Measurements from ENCODE around the gene DERA. TPM values are rescaled to one million over a fixed set of nuclear protein-coding genes. Genes with fewer than 3 reads are reported as not detected.

DERA gene
- total and polyA plus RNA-seq, 2 of the 13 experiments (the other 11 are each of a cell fraction or from before 2014, with no cell fraction given), result 24.0 to 51.3 TPM

DNA sequence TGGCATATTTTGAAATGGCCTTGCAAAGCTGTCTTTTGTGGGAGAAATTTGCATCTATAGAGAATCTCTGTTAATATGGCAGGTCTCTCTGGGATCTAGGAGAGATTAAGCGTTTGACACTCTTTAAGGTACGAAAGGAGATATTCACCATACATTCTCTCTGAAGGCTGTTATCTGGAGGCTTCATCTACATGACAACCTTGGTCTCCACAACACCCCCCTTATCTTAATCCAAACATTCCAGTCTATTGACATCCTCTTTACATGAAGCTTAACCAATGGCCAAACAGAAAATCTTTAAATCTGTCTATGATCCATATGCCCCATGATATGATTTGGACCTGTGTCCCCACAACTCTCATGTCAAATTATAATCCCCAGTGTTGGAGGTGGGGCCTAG lies 137.4 kb downstream of the DERA start (continued):
- TF ChIP-seq, protein P1, sequence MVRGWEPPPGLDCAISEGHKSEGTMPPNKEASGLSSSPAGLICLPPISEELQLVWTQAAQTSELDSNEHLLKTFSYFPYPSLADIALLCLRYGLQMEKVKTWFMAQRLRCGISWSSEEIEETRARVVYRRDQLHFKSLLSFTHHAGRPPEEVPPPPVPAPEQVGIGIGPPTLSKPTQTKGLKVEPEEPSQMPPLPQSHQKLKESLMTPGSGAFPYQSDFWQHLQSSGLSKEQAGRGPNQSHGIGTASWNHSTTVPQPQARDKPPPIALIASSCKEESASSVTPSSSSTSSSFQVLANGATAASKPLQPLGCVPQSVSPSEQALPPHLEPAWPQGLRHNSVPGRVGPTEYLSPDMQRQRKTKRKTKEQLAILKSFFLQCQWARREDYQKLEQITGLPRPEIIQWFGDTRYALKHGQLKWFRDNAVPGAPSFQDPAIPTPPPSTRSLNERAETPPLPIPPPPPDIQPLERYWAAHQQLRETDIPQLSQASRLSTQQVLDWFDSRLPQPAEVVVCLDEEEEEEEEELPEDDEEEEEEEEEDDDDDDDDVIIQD (CRISPR knock-in tag; IDR thresholded peaks at IDR 0.05; ENCODE audit: low read depth), result no peak
- TF ChIP-seq ZNF234 (CRISPR knock-in tag; conservative IDR thresholded peaks at IDR 0.05), result no peak
- TF ChIP-seq, protein P2, sequence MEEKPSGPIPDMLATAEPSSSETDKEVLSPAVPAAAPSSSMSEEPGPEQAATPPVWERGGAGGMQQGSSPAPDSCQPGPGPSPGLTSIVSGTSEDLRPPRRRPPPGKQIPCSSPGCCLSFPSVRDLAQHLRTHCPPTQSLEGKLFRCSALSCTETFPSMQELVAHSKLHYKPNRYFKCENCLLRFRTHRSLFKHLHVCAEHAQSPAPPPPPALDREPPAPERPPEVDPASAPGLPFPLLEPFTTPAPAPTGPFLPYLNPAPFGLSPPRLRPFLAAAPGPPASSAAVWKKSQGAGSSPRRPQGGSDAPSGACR (CRISPR knock-in tag; IDR thresholded peaks at IDR 0.05), result no peak
- TF ChIP-seq, protein P3, sequence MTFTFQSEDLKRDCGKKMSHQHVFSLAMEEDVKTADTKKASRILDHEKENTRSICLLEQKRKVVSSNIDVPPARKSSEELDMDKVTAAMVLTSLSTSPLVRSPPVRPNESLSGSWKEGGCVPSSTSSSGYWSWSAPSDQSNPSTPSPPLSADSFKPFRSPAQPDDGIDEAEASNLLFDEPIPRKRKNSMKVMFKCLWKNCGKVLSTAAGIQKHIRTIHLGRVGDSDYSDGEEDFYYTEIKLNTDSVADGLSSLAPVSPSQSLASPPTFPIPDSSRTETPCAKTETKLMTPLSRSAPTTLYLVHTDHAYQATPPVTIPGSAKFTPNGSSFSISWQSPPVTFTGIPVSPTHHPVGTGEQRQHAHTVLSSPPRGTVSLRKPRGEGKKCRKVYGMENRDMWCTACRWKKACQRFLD (CRISPR knock-in tag; IDR thresholded peaks at IDR 0.05; ENCODE audit: borderline replicate concordance), result no peak
- TF ChIP-seq ZNF124 (CRISPR knock-in tag; IDR thresholded peaks at IDR 0.05), result no peak
- TF ChIP-seq KDM2A (CRISPR knock-in tag; IDR thresholded peaks at IDR 0.05; ENCODE audit: borderline replicate concordance, low read depth), result no peak
- no peak for TF ChIP-seq ZBTB42 (CRISPR knock-in tag; IDR thresholded peaks at IDR 0.05)
- no peak for TF ChIP-seq NKX3-1 (CRISPR knock-in tag; IDR thresholded peaks at IDR 0.05)
- no peak for TF ChIP-seq ZNF136 (CRISPR knock-in tag; IDR thresholded peaks at IDR 0.05; ENCODE audit: low read depth)
- no peak for TF ChIP-seq ELF4 (CRISPR knock-in tag; IDR thresholded peaks at IDR 0.05; ENCODE audit: borderline replicate concordance)
- no peak for TF ChIP-seq RFXANK (CRISPR knock-in tag; IDR thresholded peaks at IDR 0.05)
- TF ChIP-seq ZNF775 (CRISPR knock-in tag; IDR thresholded peaks at IDR 0.05; ENCODE audit: borderline replicate concordance), result no peak
- TF ChIP-seq, protein P4, sequence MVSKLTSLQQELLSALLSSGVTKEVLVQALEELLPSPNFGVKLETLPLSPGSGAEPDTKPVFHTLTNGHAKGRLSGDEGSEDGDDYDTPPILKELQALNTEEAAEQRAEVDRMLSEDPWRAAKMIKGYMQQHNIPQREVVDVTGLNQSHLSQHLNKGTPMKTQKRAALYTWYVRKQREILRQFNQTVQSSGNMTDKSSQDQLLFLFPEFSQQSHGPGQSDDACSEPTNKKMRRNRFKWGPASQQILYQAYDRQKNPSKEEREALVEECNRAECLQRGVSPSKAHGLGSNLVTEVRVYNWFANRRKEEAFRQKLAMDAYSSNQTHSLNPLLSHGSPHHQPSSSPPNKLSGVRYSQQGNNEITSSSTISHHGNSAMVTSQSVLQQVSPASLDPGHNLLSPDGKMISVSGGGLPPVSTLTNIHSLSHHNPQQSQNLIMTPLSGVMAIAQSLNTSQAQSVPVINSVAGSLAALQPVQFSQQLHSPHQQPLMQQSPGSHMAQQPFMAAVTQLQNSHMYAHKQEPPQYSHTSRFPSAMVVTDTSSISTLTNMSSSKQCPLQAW (CRISPR knock-in tag; IDR thresholded peaks at IDR 0.05), result no peak
- TF ChIP-seq ZNF230 (CRISPR knock-in tag; IDR thresholded peaks at IDR 0.05), result no peak

Data from HepG2 (cell line).